ENCODE data around the gene PIK3R4.

DNA sequence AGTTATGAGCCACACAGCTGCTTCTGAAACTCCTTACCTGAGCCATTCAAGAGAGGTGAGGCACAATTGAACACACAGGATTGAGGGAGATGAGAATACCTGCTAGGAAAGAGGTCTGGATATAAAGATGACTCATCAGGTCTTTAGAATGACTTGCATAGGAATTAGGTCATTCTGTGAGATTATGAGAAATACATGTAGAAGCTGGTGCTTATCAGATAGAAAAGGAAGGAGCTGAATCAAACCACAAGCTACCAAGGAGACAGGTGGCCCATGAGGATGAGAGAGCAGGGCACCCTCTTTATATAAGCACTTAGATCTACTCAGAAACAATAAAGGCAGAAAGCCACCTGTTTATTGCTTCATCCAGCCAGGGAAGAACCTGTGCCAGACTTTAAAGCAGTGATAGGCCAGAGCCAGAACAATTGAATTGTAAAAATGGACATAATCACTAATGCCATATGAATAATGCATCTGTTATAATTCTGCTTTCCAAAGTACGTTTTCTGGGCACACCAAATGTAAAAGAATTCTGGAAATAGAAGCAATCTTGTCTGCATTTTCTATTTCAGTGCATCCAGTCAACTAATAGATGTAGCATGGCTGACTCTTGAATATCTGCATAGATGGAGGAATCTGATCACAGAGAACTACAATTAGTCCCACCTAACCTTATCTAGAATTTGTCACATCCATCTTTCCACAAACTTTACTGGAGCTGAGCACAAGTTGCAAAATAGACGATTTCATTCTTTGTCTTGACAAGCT lies 74.9 kb downstream of the PIK3R4 start:
- TF ChIP-seq, protein P1, sequence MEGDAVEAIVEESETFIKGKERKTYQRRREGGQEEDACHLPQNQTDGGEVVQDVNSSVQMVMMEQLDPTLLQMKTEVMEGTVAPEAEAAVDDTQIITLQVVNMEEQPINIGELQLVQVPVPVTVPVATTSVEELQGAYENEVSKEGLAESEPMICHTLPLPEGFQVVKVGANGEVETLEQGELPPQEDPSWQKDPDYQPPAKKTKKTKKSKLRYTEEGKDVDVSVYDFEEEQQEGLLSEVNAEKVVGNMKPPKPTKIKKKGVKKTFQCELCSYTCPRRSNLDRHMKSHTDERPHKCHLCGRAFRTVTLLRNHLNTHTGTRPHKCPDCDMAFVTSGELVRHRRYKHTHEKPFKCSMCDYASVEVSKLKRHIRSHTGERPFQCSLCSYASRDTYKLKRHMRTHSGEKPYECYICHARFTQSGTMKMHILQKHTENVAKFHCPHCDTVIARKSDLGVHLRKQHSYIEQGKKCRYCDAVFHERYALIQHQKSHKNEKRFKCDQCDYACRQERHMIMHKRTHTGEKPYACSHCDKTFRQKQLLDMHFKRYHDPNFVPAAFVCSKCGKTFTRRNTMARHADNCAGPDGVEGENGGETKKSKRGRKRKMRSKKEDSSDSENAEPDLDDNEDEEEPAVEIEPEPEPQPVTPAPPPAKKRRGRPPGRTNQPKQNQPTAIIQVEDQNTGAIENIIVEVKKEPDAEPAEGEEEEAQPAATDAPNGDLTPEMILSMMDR (conservative IDR thresholded peaks at IDR 0.05; ENCODE audit: low read length) = no peak
- no peak for TF ChIP-seq EZH2phosphoT487 (IDR thresholded peaks at IDR 0.05; ENCODE audit: borderline replicate concordance)
